ENCODE measurements around the gene FNTB. TPM values are rescaled to one million over a fixed set of nuclear protein-coding genes. Genes with fewer than 3 reads are reported as not detected.

FNTB gene
- 11.9 and 12.1 TPM in 2 replicates for polyA plus RNA-seq (2013)

- H3K4me2 ChIP-seq (ENCODE audit: low read length), result peak within 1 kb of the TSS; percentile 81
- H3K79me1 ChIP-seq (ENCODE audit: low read length), result peaks cover 8% of the 10 kb centered on the region
- H3K18ac ChIP-seq (ENCODE audit: low read length), result peak within 1 kb of the TSS; percentile 95
- peak within 1 kb of the TSS; percentile 99 for H4K8ac ChIP-seq (ENCODE audit: low read depth, low read length)
- H2BK12ac ChIP-seq (ENCODE audit: low read length), result peak within 1 kb of the TSS; percentile 27
- no CpG with 5 or more reads among the region's 65 CpGs for WGBS (ENCODE audit: extremely low coverage, insufficient coverage, insufficient read length)
- peak within 1 kb of the TSS; percentile 87 for H2BK5ac ChIP-seq (ENCODE audit: low read depth, low read length, poor library complexity)
- H3K27me3 ChIP-seq (ENCODE audit: insufficient read depth, low read length), result no peaks in the 10 kb centered on the region
- H3K4ac ChIP-seq (ENCODE audit: low read depth, low read length), result peak within 1 kb of the TSS; percentile 76
- no peak within 1 kb of the TSS for H3K23ac ChIP-seq (ENCODE audit: low read length)
- H3K27ac ChIP-seq (ENCODE audit: low read depth, low read length), result peak within 1 kb of the TSS; percentile 54
- peak within 1 kb of the TSS; percentile 99 for H2AFZ ChIP-seq (ENCODE audit: insufficient read depth, low read length, poor library complexity)
- no peaks in the 10 kb centered on the region for H3K36me3 ChIP-seq (ENCODE audit: control insufficient read depth in 1 of 2, insufficient read depth in 2 of 2, low read length in 2 of 2)
- peak within 1 kb of the TSS; percentile 99 for H4K12ac ChIP-seq (ENCODE audit: low read depth, low read length)
- H3K14ac ChIP-seq (ENCODE audit: low read length), result peak within 1 kb of the TSS; percentile 79
- H2BK120ac ChIP-seq (ENCODE audit: insufficient read depth, low read length, poor library complexity), result peak within 1 kb of the TSS; percentile 82
- peak within 1 kb of the TSS; percentile 90 for H4K91ac ChIP-seq (ENCODE audit: low read depth, low read length)
- peaks cover 4% of the 10 kb centered on the region for H3K79me2 ChIP-seq (ENCODE audit: control insufficient read depth, insufficient read depth, low read length, poor library complexity)
- peak; percentile 96 to 98 for DNase-seq
- H3K4me1 ChIP-seq (ENCODE audit: control insufficient read depth in 1 of 2, insufficient read depth in 2 of 2, low read length in 2 of 2), result peaks cover 0 to 2% of the 10 kb centered on the region in 2 experiments
- H2AK5ac ChIP-seq (ENCODE audit: low read length), result no peak within 1 kb of the TSS
- H3K4me3 ChIP-seq (ENCODE audit: low read depth, low read length), result peak within 1 kb of the TSS; percentile 87
- H3K9ac ChIP-seq (ENCODE audit: low read length), result peak within 1 kb of the TSS; percentile 89
- H3K9me3 ChIP-seq (ENCODE audit: insufficient read depth, low read depth, low read length), result no peaks in the 10 kb centered on the region
Measured at GRCh38 chr14:64986648-64987437, at the start of gene FNTB. FNTB (plus strand) TSS chr14:64986895; CDS start chr14:64986954, 59 bp downstream.

- Histone ChIP-seq H3K4me2 (ENCODE audit: low read length) (no peak overlapping the region), H4K12ac (ENCODE audit: low read depth, low read length) (no peak overlapping the region), H3K4me1 (ENCODE audit: control insufficient read depth in 1 of 2, insufficient read depth in 2 of 2, low read length in 2 of 2) (peaks cover 0 to 5% of the 10 kb centered on the region in 2 experiments), H3K4ac (ENCODE audit: low read depth, low read length) (no peak overlapping the region), H2BK5ac (ENCODE audit: low read depth, low read length, poor library complexity) (no peak overlapping the region), H3K9ac (ENCODE audit: low read length) (no peak overlapping the region), H3K18ac (ENCODE audit: low read length) (no peak overlapping the region), H3K27me3 (ENCODE audit: insufficient read depth, low read length) (no peaks in the 10 kb centered on the region), H4K91ac (ENCODE audit: low read depth, low read length) (no peak overlapping the region), H3K36me3 (ENCODE audit: control insufficient read depth in 1 of 2, insufficient read depth in 2 of 2, low read length in 2 of 2) (peaks cover 5 to 6% of the 10 kb centered on the region in 2 experiments), H3K14ac (ENCODE audit: low read length) (no peak overlapping the region), H3K9me3 (ENCODE audit: insufficient read depth, low read depth, low read length) (no peaks in the 10 kb centered on the region), H3K79me2 (ENCODE audit: control insufficient read depth, insufficient read depth, low read length, poor library complexity) (no peaks in the 10 kb centered on the region), H3K27ac (ENCODE audit: low read depth, low read length) (no peak overlapping the region), H3K23ac (ENCODE audit: low read length) (no peak overlapping the region), H3K79me1 (ENCODE audit: low read length) (no peaks in the 10 kb centered on the region), H3K4me3 (ENCODE audit: low read depth, low read length) (no peak overlapping the region), H2BK12ac (ENCODE audit: low read length) (no peak overlapping the region), H2BK120ac (ENCODE audit: insufficient read depth, low read length, poor library complexity) (no peak overlapping the region), H2AK5ac (ENCODE audit: low read length) (no peak overlapping the region), H2AFZ (ENCODE audit: insufficient read depth, low read length, poor library complexity) (no peak overlapping the region), H4K8ac (ENCODE audit: low read depth, low read length) (no peak overlapping the region)
- WGBS (ENCODE audit: extremely low coverage, insufficient coverage, insufficient read length), result no CpG with 5 or more reads among the region's 1 CpG
- no peak for DNase-seq
Measured at GRCh38 chr14:64937171-64937820, 49.4 kb upstream of the FNTB start.

- Histone ChIP-seq H3K4me3 (ENCODE audit: low read depth, low read length) (no peak overlapping the region), H2AK5ac (ENCODE audit: low read length) (no peak overlapping the region), H3K4ac (ENCODE audit: low read depth, low read length) (no peak overlapping the region), H4K91ac (ENCODE audit: low read depth, low read length) (no peak overlapping the region), H3K36me3 (ENCODE audit: control insufficient read depth in 1 of 2, insufficient read depth in 2 of 2, low read length in 2 of 2) (peaks cover 5% of the 10 kb centered on the region in 2 experiments), H3K27me3 (ENCODE audit: insufficient read depth, low read length) (no peaks in the 10 kb centered on the region), H2BK5ac (ENCODE audit: low read depth, low read length, poor library complexity) (no peak overlapping the region), H3K23ac (ENCODE audit: low read length) (no peak overlapping the region), H3K79me1 (ENCODE audit: low read length) (no peaks in the 10 kb centered on the region), H3K4me1 (ENCODE audit: control insufficient read depth in 1 of 2, insufficient read depth in 2 of 2, low read length in 2 of 2) (peaks cover 0 to 5% of the 10 kb centered on the region in 2 experiments), H4K8ac (ENCODE audit: low read depth, low read length) (no peak overlapping the region), H3K27ac (ENCODE audit: low read depth, low read length) (no peak overlapping the region), H3K9ac (ENCODE audit: low read length) (no peak overlapping the region), H2BK120ac (ENCODE audit: insufficient read depth, low read length, poor library complexity) (no peak overlapping the region), H2AFZ (ENCODE audit: insufficient read depth, low read length, poor library complexity) (no peak overlapping the region), H3K4me2 (ENCODE audit: low read length) (no peak overlapping the region), H3K14ac (ENCODE audit: low read length) (no peak overlapping the region), H3K79me2 (ENCODE audit: control insufficient read depth, insufficient read depth, low read length, poor library complexity) (no peaks in the 10 kb centered on the region), H2BK12ac (ENCODE audit: low read length) (no peak overlapping the region), H4K12ac (ENCODE audit: low read depth, low read length) (no peak overlapping the region), H3K9me3 (ENCODE audit: insufficient read depth, low read depth, low read length) (no peaks in the 10 kb centered on the region), H3K18ac (ENCODE audit: low read length) (no peak overlapping the region)
- peak in 1 of 2 donors; percentile 32 for DNase-seq
- no CpG with 5 or more reads among the region's 1 CpG for WGBS (ENCODE audit: extremely low coverage, insufficient coverage, insufficient read length)
Measured at GRCh38 chr14:64937821-64938193, 48.9 kb upstream of the FNTB start.

- no peaks in the 10 kb centered on the region for H3K79me2 ChIP-seq (ENCODE audit: control insufficient read depth, insufficient read depth, low read length, poor library complexity)
- no peaks in the 10 kb centered on the region for H3K27me3 ChIP-seq (ENCODE audit: insufficient read depth, low read length)
- no peak overlapping the region for H2BK12ac ChIP-seq (ENCODE audit: low read length)
- H3K23ac ChIP-seq (ENCODE audit: low read length), result no peak overlapping the region
- H3K9ac ChIP-seq (ENCODE audit: low read length), result no peak overlapping the region
- no peak overlapping the region for H3K4me3 ChIP-seq (ENCODE audit: low read depth, low read length)
- no peak overlapping the region for H3K27ac ChIP-seq (ENCODE audit: low read depth, low read length)
- H3K4ac ChIP-seq (ENCODE audit: low read depth, low read length), result no peak overlapping the region
- H4K12ac ChIP-seq (ENCODE audit: low read depth, low read length), result no peak overlapping the region
- H3K4me1 ChIP-seq (ENCODE audit: control insufficient read depth in 1 of 2, insufficient read depth in 2 of 2, low read length in 2 of 2), result peaks cover 0 to 5% of the 10 kb centered on the region in 2 experiments
- no CpG with 5 or more reads among the region's 17 CpGs for WGBS (ENCODE audit: extremely low coverage, insufficient coverage, insufficient read length)
- H2BK5ac ChIP-seq (ENCODE audit: low read depth, low read length, poor library complexity), result no peak overlapping the region
- peaks cover 2 to 7% of the 10 kb centered on the region in 2 experiments for H3K36me3 ChIP-seq (ENCODE audit: control insufficient read depth in 1 of 2, insufficient read depth in 2 of 2, low read length in 2 of 2)
- H3K18ac ChIP-seq (ENCODE audit: low read length), result no peak overlapping the region
- H3K4me2 ChIP-seq (ENCODE audit: low read length), result no peak overlapping the region
- no peaks in the 10 kb centered on the region for H3K9me3 ChIP-seq (ENCODE audit: insufficient read depth, low read depth, low read length)
- H3K14ac ChIP-seq (ENCODE audit: low read length), result no peak overlapping the region
- no peak for DNase-seq
- no peak overlapping the region for H4K91ac ChIP-seq (ENCODE audit: low read depth, low read length)
- no peak overlapping the region for H2AFZ ChIP-seq (ENCODE audit: insufficient read depth, low read length, poor library complexity)
- H2BK120ac ChIP-seq (ENCODE audit: insufficient read depth, low read length, poor library complexity), result no peak overlapping the region
- H2AK5ac ChIP-seq (ENCODE audit: low read length), result no peak overlapping the region
- H3K79me1 ChIP-seq (ENCODE audit: low read length), result no peaks in the 10 kb centered on the region
- H4K8ac ChIP-seq (ENCODE audit: low read depth, low read length), result no peak overlapping the region
Measured at GRCh38 chr14:64938972-64939816, 47.5 kb upstream of the FNTB start.

All from trophoblast cell (in vitro differentiated cells and primary cell).